ENCODE data around the gene ELAVL2. TPM values are rescaled to one million over a fixed set of nuclear protein-coding genes. Genes with fewer than 3 reads are reported as not detected.

Gene ELAVL2
- total RNA-seq: not detected

DNA sequence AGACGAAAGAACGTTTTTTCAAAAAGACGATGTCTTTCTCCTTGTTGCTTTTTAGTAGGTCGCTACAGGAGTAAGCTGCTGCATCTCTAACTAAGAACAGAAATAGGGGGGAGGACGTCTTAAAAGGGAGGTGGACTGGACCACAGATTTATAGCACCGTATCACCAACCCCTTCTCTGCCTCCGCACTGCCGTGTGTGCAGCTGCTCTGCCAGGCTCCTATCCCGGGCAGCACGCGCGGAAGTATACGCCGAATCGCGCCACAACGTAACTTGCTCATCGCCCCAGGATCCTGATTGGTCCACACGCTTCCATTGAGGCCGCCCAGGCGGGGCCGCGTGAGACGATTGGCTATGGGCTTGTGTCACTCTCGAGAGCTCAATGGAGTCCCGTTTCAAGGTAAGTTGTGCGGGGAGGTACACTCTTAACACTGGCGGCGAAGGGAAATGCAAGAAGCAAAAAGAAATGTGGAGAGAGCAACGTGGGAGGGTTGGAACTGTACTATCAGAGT is at the start of gene ELAVL2:
Gene ELAVL2 (minus strand): TSS at position 121 of the 510 bp plus-strand sequence. CDS start 64,006 bp downstream, outside the sequence.
- DNase-seq: peak; percentile 16
- Mint-ChIP-seq H3K4me3 (no peak within 1 kb of the TSS), H3K27ac (no peak within 1 kb of the TSS), H3K27me3 (peaks cover 30% of the 10 kb centered on the region), H3K36me3 (ENCODE audit: low read depth) (peaks cover 3% of the 10 kb centered on the region), H3K4me1 (no peaks in the 10 kb centered on the region), H3K9me3 (no peaks in the 10 kb centered on the region)
- ChIA-PET CTCF (no interaction called here), POLR2A (no interaction called here)

DNA sequence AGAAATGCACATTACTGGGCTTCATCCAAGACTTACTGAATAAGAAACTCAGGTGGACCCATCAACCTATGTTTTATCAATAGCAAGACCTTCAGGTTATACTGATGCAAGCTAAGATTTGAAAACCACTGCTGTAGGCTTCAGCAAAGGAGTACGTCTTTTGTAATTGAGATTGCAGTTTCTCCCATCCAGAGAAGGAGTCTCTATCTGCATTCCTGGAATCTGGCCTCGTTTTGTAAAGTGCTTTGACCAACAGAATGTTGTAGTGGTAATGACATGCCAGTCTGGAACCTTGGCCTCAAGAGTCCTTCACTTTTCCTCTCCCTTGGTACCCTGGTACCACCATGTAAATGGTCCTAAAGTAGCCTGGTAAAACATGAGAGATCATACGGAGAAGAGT is 32.2 kb upstream of the ELAVL2 start:
- ChIA-PET POLR2A (no interaction called here), CTCF (no interaction called here)
- H3K36me3 Mint-ChIP-seq (ENCODE audit: low read depth): no peaks in the 10 kb centered on the region
- H3K4me3 Mint-ChIP-seq: no peak overlapping the region
- DNase-seq: no peak
- H3K9me3 Mint-ChIP-seq: no peaks in the 10 kb centered on the region
- H3K4me1 Mint-ChIP-seq: no peaks in the 10 kb centered on the region
- no peaks in the 10 kb centered on the region for H3K27me3 Mint-ChIP-seq
- H3K27ac Mint-ChIP-seq: no peak overlapping the region

DNA sequence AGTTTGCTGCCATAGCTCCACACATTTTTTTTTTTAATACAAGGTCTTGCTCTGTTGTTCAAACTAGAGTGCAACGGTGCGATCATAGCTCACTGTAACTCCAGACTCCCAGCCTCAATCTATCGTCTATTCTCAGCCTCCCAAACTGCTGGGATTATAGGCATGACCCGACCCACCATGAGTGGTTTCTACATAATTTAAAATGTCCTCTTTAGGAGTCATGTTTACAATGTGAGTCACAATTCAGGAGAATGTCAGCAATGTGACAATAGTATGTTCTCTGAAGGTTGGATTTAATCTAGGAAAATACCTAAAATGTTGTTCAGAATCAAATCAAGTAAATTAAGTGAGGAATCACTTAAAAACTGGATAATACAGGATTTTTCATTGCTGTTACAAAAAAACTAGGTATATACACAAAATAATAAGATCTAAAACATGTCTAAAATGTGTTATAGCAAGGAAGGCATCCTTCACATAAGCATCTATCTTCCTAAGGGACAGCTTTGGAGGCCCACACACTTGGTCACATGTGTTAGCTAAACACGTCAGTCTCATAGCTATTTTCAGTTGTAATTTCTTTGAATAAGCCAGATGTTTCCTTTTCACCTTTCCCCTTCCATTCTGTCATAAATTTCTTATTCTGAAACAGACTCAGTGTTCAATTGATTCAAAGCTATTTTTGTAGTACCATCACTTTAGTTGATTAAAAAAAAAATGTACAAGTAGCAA is 30.0 kb upstream of the ELAVL2 start:
- Mint-ChIP-seq H3K9me3 (no peaks in the 10 kb centered on the region), H3K27ac (no peak overlapping the region), H3K4me1 (no peaks in the 10 kb centered on the region), H3K36me3 (ENCODE audit: low read depth) (no peaks in the 10 kb centered on the region), H3K27me3 (peaks cover 4% of the 10 kb centered on the region), H3K4me3 (no peak overlapping the region)
- ChIA-PET POLR2A (no interaction called here), CTCF (no interaction called here)
- no peak for DNase-seq

DNA sequence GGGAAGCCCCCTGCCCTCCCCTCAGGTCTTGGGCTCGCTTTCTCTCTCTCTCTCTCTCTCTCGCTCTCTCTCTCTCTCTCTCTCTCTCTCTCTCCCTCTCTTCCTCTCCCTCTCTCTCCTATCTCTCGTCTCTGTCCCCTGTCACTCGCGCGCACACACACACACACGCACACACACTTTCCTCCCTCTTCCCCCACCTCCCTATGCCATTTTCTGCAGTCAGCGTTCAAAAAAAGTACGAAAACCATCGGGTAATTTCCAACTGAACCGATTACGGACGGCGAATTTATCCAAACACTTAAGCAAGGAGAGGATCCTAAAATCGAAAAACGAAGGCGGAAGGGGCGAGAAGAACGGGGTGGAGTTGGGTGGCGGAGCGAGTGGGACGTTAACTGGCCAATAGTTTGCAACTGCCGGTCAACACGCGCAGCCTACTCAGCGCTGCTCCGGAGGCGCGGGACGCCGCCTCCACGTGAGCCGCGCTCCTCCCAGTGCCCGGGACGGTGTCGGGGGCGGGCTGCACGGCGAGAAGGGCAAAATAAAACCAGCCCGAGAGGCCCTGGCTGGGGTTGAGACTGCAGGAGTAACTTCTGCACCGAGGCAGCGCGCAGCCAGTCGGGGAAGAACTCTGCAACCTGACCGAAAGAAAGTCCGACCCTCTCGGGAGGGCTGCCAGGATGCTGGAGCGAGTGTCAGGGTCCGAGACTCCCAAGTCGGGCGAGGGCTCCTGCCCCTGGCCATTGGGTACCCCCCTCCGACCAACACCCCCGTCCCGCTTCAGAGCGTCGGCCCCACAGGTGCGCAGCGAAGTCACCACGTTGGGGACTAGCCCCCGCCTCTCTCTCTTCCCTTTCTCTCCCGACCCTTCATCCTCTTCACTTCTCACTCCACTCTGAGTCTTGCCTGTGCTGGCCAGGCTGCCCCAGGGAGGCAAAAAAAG is 24.9 kb upstream of the ELAVL2 start:
- ChIA-PET POLR2A (no interaction called here), CTCF (no interaction called here)
- H3K9me3 Mint-ChIP-seq: no peaks in the 10 kb centered on the region
- no peak for DNase-seq
- no peaks in the 10 kb centered on the region for H3K4me1 Mint-ChIP-seq
- H3K27me3 Mint-ChIP-seq: peaks cover 19% of the 10 kb centered on the region
- H3K27ac Mint-ChIP-seq: peak overlapping the region; percentile 46
- no peaks in the 10 kb centered on the region for H3K36me3 Mint-ChIP-seq (ENCODE audit: low read depth)
- no peak overlapping the region for H3K4me3 Mint-ChIP-seq

DNA sequence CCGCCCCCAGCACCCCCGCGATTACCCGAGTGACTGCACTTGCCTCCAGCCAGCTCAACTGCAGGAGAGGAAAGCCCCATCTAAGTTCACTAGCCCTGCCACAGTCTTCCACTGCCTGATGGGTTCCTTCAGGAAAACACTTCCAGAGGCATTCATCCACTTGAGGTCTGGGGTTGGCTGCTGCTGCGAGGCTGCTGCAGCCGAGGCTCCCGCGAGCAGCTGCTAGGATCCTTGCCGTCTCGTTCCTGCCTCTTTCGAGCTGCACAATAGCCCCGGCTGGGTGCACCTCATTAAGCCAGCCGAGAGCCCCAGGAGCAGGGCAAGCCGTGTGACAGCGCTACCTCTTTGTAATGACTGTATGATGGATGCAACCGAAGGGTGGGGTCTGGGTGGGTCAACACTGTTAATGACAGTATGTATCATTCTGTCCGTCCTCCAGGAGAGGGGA is 24.2 kb upstream of the ELAVL2 start:
- POLR2A ChIA-PET: no interaction called here
- CTCF ChIA-PET: no interaction called here
- H3K4me3 Mint-ChIP-seq: no peak overlapping the region
- no peaks in the 10 kb centered on the region for H3K36me3 Mint-ChIP-seq (ENCODE audit: low read depth)
- DNase-seq: no peak
- H3K27ac Mint-ChIP-seq: no peak overlapping the region
- peaks cover 19% of the 10 kb centered on the region for H3K27me3 Mint-ChIP-seq
- no peaks in the 10 kb centered on the region for H3K4me1 Mint-ChIP-seq
- H3K9me3 Mint-ChIP-seq: no peaks in the 10 kb centered on the region

DNA sequence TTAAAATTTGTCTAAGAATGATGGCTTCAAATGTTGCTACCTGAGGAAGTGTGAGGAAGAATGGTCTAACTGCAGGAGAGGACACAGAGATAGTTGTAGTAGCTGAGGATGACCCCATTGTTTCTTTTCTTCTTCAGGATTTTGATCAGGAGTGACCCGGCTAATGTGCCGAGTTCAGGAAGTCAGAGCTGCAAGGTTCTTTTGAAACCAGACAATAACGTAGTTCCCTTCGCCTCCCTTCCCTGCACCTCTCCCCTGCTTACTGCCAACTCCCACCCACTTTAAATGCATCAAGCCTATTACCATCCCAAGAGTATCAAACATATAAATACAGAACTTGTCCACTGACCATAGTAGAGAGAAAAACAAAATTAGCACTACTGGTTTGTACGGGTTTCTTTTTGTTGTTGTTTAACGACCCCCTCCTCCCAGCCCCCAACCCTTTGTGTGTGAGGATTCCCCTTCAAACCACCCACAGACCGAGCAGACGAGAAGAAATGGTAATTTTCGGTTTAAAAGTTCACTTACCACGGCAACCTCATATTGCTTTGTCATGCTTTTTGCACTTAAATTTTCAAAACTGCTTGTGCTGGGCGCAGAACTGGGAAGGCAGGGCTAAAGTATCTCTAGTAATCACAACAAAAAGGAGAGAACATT is 23.5 kb upstream of the ELAVL2 start:
- Mint-ChIP-seq H3K4me3 (no peak overlapping the region), H3K36me3 (ENCODE audit: low read depth) (no peaks in the 10 kb centered on the region), H3K27ac (no peak overlapping the region), H3K27me3 (peaks cover 19% of the 10 kb centered on the region), H3K4me1 (no peaks in the 10 kb centered on the region), H3K9me3 (no peaks in the 10 kb centered on the region)
- ChIA-PET CTCF (no interaction called here), POLR2A (no interaction called here)
- no peak for DNase-seq

DNA sequence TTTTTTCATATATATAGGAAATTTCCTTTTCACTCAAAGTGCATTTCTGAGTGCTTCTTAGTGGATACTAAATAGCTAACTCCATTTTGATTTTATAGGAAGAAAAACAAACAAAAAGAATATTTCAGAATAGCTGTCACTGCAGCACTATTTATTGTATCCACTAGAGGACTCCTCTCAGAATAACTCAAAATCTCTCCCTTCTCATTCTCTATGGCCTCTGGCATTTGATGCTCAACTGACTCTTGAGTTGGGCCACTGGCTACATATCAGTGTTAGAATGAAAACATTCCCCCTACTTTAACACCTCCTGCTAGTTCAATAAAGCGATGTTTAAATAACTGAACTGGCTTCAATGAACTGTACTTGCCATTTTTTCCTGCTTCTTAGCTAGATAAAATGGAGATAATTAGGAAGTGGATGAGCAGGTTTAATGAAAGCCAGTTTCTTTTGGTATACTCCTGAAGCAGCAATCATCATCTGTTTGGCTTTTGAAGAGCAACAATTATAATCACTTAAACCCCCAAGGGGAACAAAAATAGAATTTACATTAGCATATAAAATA is 16.6 kb upstream of the ELAVL2 start:
- POLR2A ChIA-PET: no interaction called here
- H3K4me3 Mint-ChIP-seq: no peak overlapping the region
- no peaks in the 10 kb centered on the region for H3K27me3 Mint-ChIP-seq
- no peak for DNase-seq
- H3K27ac Mint-ChIP-seq: no peak overlapping the region
- CTCF ChIA-PET: no interaction called here
- H3K9me3 Mint-ChIP-seq: no peaks in the 10 kb centered on the region
- no peaks in the 10 kb centered on the region for H3K36me3 Mint-ChIP-seq (ENCODE audit: low read depth)
- H3K4me1 Mint-ChIP-seq: no peaks in the 10 kb centered on the region

DNA sequence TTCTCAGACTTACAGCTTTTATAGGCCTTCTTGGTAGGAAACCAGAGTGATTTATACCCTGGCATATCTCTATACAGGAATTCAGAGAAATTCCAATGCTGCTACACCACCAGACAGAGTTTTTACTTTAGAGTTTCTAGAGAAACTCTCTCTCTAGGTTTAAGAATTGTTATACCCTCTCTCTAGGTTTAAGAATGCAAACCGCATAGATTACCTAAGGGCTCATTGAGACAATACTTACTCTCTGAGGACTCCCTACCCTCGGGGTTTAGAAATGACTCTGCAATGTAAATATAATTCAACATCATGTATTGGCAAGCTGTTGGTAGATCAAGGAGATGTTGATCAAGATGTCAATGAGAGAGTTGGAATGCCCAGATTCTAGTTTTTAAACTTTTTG is 15.3 kb upstream of the ELAVL2 start:
- Mint-ChIP-seq H3K4me1 (no peaks in the 10 kb centered on the region), H3K9me3 (no peaks in the 10 kb centered on the region), H3K4me3 (no peak overlapping the region), H3K27me3 (no peaks in the 10 kb centered on the region), H3K36me3 (ENCODE audit: low read depth) (no peaks in the 10 kb centered on the region), H3K27ac (no peak overlapping the region)
- no peak for DNase-seq
- ChIA-PET POLR2A (no interaction called here), CTCF (no interaction called here)

DNA sequence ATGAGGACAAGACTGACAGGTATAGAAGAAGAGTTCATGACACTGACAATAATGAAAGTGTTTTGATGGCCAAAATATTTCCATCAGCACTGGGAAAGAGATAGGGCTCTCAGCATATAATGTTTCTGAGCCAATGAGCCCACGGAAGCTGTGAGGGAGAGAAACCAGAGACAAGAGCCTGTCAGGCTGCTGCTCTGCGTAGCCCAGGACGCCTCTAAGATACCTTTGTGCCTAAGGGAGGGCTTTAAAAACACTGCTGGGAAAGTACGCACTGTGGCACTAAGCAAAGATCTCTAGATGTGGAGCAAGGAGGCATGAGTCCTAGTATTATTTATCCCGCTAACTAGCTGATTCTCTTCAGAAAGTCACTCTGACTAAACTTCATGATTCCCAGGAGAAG is 11.0 kb upstream of the ELAVL2 start:
- no peaks in the 10 kb centered on the region for H3K9me3 Mint-ChIP-seq
- H3K4me1 Mint-ChIP-seq: no peaks in the 10 kb centered on the region
- H3K27me3 Mint-ChIP-seq: peaks cover under 1% of the 10 kb centered on the region
- H3K4me3 Mint-ChIP-seq: no peak overlapping the region
- H3K36me3 Mint-ChIP-seq (ENCODE audit: low read depth): no peaks in the 10 kb centered on the region
- ChIA-PET CTCF (no interaction called here), POLR2A (no interaction called here)
- no peak for DNase-seq
- no peak overlapping the region for H3K27ac Mint-ChIP-seq

DNA sequence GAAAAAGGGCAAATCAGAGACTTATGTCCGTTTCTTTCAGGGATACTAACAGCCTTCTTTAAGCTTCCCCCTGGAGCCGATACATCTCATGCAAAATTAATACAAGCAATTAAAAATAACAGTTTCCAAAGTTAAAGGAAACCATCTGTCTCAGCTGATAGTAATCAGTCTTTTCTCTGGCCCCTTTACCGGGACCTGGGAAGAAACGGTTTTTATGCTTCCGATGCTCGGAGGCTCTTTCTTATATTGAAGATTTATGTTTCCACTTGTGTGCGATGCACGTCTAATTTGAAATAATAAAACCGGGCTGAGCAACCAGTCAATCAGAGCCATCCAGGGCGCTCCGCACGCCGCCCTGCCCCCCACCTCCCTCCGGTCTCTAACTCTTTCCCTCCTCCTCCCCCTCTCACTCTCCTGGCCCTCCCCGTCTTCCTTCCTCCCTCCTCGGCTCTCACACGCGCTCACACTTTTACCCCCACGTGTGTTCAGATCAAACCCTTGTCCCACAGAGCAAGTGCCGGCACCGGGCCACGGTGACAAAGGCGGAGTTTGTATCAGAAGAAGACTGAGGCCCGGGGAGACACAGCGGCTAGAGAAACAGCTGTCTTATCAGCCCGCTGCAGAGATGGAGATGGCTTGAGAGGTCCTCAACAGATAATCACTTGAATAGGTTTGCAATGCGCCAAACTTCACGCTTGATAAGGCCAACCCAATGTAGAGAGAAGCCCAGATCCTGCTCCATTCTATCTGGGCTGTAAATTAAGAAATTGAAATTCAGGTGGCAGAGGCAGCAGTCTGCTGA is 5.1 kb upstream of the ELAVL2 start:
- ChIA-PET CTCF (interaction anchor here (0.7 kb wide), 1 partner anchor 8 kb away, joined by 3 read pairs; no protein-coding TSS in a partner anchor), POLR2A (no interaction called here)
- no peak for DNase-seq
- Mint-ChIP-seq H3K4me3 (no peak overlapping the region), H3K27ac (no peak overlapping the region), H3K27me3 (peaks cover 17% of the 10 kb centered on the region), H3K36me3 (ENCODE audit: low read depth) (no peaks in the 10 kb centered on the region), H3K9me3 (no peaks in the 10 kb centered on the region), H3K4me1 (no peaks in the 10 kb centered on the region)

DNA sequence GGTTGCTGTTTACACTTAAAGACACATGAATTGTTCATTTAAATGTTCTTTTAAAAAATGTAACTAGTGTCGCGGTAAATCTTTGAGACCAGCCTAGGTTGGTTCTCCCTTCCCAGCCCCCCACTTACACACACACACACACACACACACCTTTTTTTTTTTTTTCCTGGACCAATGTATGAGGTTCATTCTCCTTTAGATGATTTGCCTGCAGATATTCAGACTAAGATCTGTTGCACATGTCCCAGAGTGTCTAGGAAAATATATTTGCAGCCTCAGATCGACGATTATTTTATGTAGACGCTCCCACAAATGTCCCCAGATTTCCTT is 4.4 kb upstream of the ELAVL2 start:
- H3K4me1 Mint-ChIP-seq: no peaks in the 10 kb centered on the region
- CTCF ChIA-PET: no interaction called here

DNA sequence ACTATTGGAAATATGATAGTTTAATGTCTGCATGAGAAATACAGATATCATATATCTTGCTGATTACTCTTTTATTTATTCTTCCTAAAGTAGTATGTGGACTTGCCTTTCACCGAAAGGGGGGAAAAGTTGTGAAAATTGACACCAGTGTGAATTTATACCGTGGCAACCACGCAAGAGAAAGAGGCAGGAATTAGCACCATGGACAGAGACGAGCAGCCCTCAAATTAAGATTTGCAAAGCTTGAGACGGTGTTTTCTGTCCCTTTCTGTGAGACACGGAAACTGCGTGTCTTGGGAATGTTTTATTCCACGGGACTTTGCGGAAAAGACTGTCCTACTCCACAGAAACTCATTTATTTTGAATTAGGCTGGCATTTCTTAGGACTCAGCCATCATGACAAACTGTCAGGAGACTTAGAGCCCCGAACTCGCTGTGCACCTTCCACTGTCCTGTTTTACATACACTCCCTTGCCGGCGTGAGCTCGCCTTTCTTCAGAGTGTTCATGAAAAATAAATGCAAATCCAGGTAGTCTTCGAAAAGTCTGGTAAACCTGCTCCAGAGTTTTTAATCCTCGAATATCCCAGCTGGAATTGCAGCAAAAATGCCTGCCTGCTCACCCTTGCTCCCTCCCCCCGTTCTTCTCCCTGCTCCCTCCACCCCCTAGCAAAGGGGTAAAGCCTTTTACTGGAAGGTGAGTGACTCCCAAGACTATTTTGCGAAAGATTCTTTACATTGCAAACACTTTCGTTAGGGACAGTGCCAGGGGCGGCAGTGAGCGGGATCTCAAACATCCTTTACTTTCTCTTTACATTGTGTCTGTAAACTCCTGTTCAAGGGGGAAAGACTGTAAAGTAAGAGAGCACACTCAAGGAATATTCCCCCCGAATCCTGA is 3.8 kb upstream of the ELAVL2 start:
- peaks cover 17% of the 10 kb centered on the region for H3K27me3 Mint-ChIP-seq
- no peaks in the 10 kb centered on the region for H3K4me1 Mint-ChIP-seq
- no peaks in the 10 kb centered on the region for H3K9me3 Mint-ChIP-seq
- H3K36me3 Mint-ChIP-seq (ENCODE audit: low read depth): no peaks in the 10 kb centered on the region
- ChIA-PET POLR2A (no interaction called here), CTCF (no interaction called here)
- DNase-seq: no peak
- no peak overlapping the region for H3K4me3 Mint-ChIP-seq
- no peak overlapping the region for H3K27ac Mint-ChIP-seq

More for the DNA sequence above, 4.4 kb upstream of the ELAVL2 start:
- no peak for DNase-seq
- peaks cover 17% of the 10 kb centered on the region for H3K27me3 Mint-ChIP-seq
- H3K4me3 Mint-ChIP-seq: no peak overlapping the region
- no peaks in the 10 kb centered on the region for H3K36me3 Mint-ChIP-seq (ENCODE audit: low read depth)
- POLR2A ChIA-PET: no interaction called here
- H3K9me3 Mint-ChIP-seq: no peaks in the 10 kb centered on the region
- no peak overlapping the region for H3K27ac Mint-ChIP-seq
